Measurements from ENCODE around the gene ARHGEF16.

- TF ChIP-seq CTCF (conservative IDR thresholded peaks at IDR 0.05; ENCODE audit: low read depth, low read length), result no peak
- no peak for TF ChIP-seq EZH2 (IDR thresholded peaks at IDR 0.05; ENCODE audit: borderline replicate concordance, low read depth, low read length, poor library complexity, severe bottlenecking)
These were observed 45.1 kb downstream of the ARHGEF16 start for GRCh38 chr1:3499611-3500010.
